Measurements from ENCODE around the gene ADAMTS6.

- TF ChIP-seq, protein P1, sequence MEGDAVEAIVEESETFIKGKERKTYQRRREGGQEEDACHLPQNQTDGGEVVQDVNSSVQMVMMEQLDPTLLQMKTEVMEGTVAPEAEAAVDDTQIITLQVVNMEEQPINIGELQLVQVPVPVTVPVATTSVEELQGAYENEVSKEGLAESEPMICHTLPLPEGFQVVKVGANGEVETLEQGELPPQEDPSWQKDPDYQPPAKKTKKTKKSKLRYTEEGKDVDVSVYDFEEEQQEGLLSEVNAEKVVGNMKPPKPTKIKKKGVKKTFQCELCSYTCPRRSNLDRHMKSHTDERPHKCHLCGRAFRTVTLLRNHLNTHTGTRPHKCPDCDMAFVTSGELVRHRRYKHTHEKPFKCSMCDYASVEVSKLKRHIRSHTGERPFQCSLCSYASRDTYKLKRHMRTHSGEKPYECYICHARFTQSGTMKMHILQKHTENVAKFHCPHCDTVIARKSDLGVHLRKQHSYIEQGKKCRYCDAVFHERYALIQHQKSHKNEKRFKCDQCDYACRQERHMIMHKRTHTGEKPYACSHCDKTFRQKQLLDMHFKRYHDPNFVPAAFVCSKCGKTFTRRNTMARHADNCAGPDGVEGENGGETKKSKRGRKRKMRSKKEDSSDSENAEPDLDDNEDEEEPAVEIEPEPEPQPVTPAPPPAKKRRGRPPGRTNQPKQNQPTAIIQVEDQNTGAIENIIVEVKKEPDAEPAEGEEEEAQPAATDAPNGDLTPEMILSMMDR (IDR thresholded peaks at IDR 0.05): no peak
- no peak for TF ChIP-seq POLR2A (IDR thresholded peaks at IDR 0.05)
These were observed 309.1 kb downstream of the ADAMTS6 start for GRCh38 chr5:65172486-65173129.
